Kasumi-1 (cell line): ENCODE measurements around the gene SHISAL1.

ENCODE experiments used
- DNase-seq, 2 experiments: peaks; one replicate each; lab custom pipeline; 2025; lab: John Stamatoyannopoulos, UW

SHISAL1 gene

GRCh38 chr22:44312766-44313165 lies at the start of gene SHISAL1:
Gene SHISAL1 (minus strand): TSS chr22:44312951. CDS start chr22:44300945, 12,006 bp downstream.
- no peak for DNase-seq

- no peak for DNase-seq
These were observed 48.8 kb upstream of the SHISAL1 start for GRCh38 chr22:44361391-44362126.

GRCh38 chr22:44360668-44361381 lies 48.1 kb upstream of the SHISAL1 start:
- no peak for DNase-seq

GRCh38 chr22:44360306-44360667 lies 47.5 kb upstream of the SHISAL1 start:
- DNase-seq: no peak

- DNase-seq: no peak
These were observed 46.9 kb upstream of the SHISAL1 start for GRCh38 chr22:44359496-44360110.

- no peak for DNase-seq
These were observed 46.1 kb upstream of the SHISAL1 start for GRCh38 chr22:44358709-44359440.

GRCh38 chr22:44357966-44358465 lies 45.3 kb upstream of the SHISAL1 start:
- no peak for DNase-seq

GRCh38 chr22:44357296-44357965 lies 44.7 kb upstream of the SHISAL1 start:
- no peak for DNase-seq

GRCh38 chr22:44355716-44356070 lies 42.9 kb upstream of the SHISAL1 start:
- no peak for DNase-seq

- no peak for DNase-seq
These were observed 41.5 kb upstream of the SHISAL1 start for GRCh38 chr22:44354288-44354687.

GRCh38 chr22:44353041-44353440 lies 40.3 kb upstream of the SHISAL1 start:
- DNase-seq: no peak

GRCh38 chr22:44352378-44353035 lies 39.8 kb upstream of the SHISAL1 start:
- DNase-seq: no peak

- no peak for DNase-seq
These were observed 39.1 kb upstream of the SHISAL1 start for GRCh38 chr22:44351685-44352377.

GRCh38 chr22:44351037-44351436 lies 38.3 kb upstream of the SHISAL1 start:
- DNase-seq: no peak

- no peak for DNase-seq
These were observed 36.8 kb upstream of the SHISAL1 start for GRCh38 chr22:44349594-44349993.

- no peak for DNase-seq
These were observed 36.3 kb upstream of the SHISAL1 start for GRCh38 chr22:44348971-44349560.

- no peak for DNase-seq
These were observed 34.8 kb upstream of the SHISAL1 start for GRCh38 chr22:44347549-44347948.

- no peak for DNase-seq
These were observed 34.3 kb upstream of the SHISAL1 start for GRCh38 chr22:44347080-44347479.

- no peak for DNase-seq
These were observed 33.1 kb upstream of the SHISAL1 start for GRCh38 chr22:44345872-44346271.

- no peak for DNase-seq
These were observed 31.7 kb upstream of the SHISAL1 start for GRCh38 chr22:44344407-44344806.
